Dendritic cell treated with granulocyte-macrophage colony-stimulating factor and Interleukin-4, amounts not matched to agents 40 ng/mL and 50 ng/mL, for 4 days (primary cell): ENCODE data around the gene RELN.

ENCODE experiments used
- H3K27ac Mint-ChIP-seq: one replicate; pipeline ENCODE4 v1.8.0; 2022; ENCODE audit warnings: mild to moderate bottlenecking, mixed read lengths
- H3K27me3 Mint-ChIP-seq: one replicate; pipeline ENCODE4 v1.8.0; 2022; ENCODE audit warnings: mild to moderate bottlenecking, mixed read lengths
- H3K36me3 Mint-ChIP-seq: one replicate; pipeline ENCODE4 v1.8.0; 2022; ENCODE audit warnings: low read depth, mixed read lengths
- H3K4me1 Mint-ChIP-seq: one replicate; pipeline ENCODE4 v1.8.0; 2022; ENCODE audit warnings: low read depth, mixed read lengths
- H3K4me3 Mint-ChIP-seq: one replicate; pipeline ENCODE4 v1.8.0; 2022; ENCODE audit warnings: mild to moderate bottlenecking, moderate library complexity, mixed read lengths
- H3K9me3 Mint-ChIP-seq: one replicate; pipeline ENCODE4 v1.8.0; 2022; ENCODE audit warnings: mixed read lengths
- intact Hi-C: fragments of 100-400 bp; cut with micrococcal nuclease; formaldehyde crosslinking; loops from one replicate; pipeline ENCODE4 v1.15.0; 2022

Gene RELN

DNA sequence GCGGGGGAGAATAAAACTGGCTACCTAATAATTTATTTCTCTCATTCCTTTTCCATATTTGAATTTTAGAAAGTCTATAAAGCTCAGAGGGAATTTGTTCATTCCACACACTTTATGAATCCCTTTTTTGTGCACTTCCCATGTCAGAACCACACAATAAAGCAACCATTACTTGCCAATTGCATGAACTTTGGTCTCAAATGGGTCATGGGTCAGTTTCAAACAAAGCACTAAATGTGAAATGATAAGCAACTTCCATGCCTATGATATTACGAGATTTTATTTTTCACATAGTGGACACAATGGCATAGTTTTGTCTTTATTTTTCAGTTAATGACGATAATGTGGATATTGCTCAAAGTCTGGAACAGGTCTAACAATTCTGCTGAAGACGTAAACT lies 18.6 kb upstream of the RELN start:
- intact Hi-C loops, result no loop called here
- H3K4me3 Mint-ChIP-seq, result no peak overlapping the region
- H3K36me3 Mint-ChIP-seq, result no peaks in the 10 kb centered on the region
- H3K4me1 Mint-ChIP-seq, result no peaks in the 10 kb centered on the region
- no peak overlapping the region for H3K27ac Mint-ChIP-seq
- no peaks in the 10 kb centered on the region for H3K9me3 Mint-ChIP-seq
- H3K27me3 Mint-ChIP-seq, result no peaks in the 10 kb centered on the region

DNA sequence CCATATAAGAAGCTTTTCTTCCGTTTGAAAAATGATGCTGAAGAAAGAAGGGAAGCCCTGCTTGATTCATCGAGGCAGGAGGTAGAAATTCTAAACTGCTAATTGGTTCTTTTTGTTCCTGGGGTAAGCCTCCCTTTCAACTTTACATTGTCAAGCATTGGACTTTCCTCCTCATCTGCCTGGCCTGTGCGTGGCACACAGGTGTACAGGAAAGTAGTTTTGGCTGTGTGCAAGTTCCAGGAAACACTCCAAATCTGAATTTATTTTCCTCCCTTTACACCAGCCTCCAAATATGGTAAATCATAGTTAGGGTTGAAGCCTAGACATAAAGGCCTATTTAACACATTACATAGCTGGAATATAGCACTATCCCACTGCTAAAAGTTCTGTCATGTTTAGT lies 18.2 kb upstream of the RELN start:
- no peak overlapping the region for H3K4me3 Mint-ChIP-seq
- no peaks in the 10 kb centered on the region for H3K36me3 Mint-ChIP-seq
- no peaks in the 10 kb centered on the region for H3K4me1 Mint-ChIP-seq
- H3K9me3 Mint-ChIP-seq, result no peaks in the 10 kb centered on the region
- no peak overlapping the region for H3K27ac Mint-ChIP-seq
- intact Hi-C loops, result no loop called here
- H3K27me3 Mint-ChIP-seq, result no peaks in the 10 kb centered on the region

DNA sequence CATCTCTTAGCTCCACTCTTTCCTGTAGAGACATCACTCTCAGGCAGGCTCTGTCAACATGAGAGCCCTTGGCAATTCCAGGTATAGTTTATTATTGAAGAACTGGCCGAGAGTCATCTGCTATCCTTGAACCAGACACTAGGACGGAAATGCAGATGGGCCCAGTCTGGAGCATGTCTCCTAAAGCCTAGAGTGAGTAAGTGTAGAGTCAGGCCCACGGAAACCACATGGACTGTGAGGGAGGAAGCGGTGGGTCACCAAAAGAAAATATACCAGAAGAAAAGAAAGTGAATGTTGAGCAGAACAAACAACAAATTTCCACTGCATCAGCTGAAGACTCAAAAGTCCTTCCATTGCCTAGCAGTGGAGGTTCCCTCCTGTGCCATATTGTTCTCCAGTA lies 15.7 kb upstream of the RELN start:
- H3K27me3 Mint-ChIP-seq, result no peaks in the 10 kb centered on the region
- no peaks in the 10 kb centered on the region for H3K4me1 Mint-ChIP-seq
- no peak overlapping the region for H3K27ac Mint-ChIP-seq
- H3K9me3 Mint-ChIP-seq, result no peaks in the 10 kb centered on the region
- intact Hi-C loops, result no loop called here
- H3K36me3 Mint-ChIP-seq, result no peaks in the 10 kb centered on the region
- H3K4me3 Mint-ChIP-seq, result no peak overlapping the region

DNA sequence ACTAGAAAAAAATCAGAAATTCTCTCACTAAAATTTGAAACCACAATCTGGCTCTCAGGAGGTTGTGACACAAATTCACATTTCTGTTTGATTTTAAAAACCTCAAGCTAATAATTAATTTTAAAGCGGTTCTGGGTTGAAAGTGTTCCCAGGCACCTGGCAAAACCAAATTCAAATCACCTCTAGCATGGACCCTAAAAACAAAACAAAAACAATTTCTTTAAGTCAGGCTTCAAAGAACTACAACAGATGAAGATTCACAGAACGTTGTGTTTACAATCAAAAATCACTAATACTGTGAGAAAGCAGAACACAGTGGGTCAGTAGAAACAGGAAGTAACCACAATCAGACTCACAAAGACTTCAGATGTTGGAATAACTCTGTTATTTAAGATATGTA lies 7.2 kb upstream of the RELN start:
- H3K4me1 Mint-ChIP-seq, result no peaks in the 10 kb centered on the region
- no peak overlapping the region for H3K4me3 Mint-ChIP-seq
- H3K27me3 Mint-ChIP-seq, result peaks cover 4% of the 10 kb centered on the region
- intact Hi-C loops, result no loop called here
- no peak overlapping the region for H3K27ac Mint-ChIP-seq
- H3K36me3 Mint-ChIP-seq, result no peaks in the 10 kb centered on the region
- H3K9me3 Mint-ChIP-seq, result no peaks in the 10 kb centered on the region

DNA sequence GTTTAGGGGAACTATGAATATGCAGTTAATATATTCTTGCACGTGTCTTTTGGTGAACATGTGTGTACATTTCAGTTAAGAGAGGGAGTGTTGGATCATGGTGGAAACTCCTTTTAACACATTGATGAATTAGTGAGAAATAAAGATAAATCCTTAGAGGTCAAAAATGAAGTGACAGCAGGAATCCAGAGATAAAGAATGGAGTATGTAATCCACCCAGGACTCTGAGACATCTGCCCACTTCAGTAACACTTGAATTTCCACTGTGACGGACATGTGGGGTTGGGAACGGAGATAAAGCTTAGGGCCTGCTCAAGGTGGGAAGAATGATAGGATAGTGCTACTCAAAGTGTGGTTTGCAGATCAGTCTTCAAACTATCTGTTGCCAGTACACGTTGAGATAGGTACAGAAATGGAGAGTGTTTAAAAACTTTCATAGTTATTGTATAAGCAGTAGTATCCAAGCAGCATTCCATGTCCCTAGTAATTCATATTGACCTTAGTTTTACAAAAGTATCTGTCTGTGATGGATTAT lies 6.6 kb upstream of the RELN start:
- Mint-ChIP-seq H3K4me3 (no peak overlapping the region), H3K9me3 (no peaks in the 10 kb centered on the region), H3K36me3 (no peaks in the 10 kb centered on the region), H3K27ac (no peak overlapping the region), H3K27me3 (peaks cover 5% of the 10 kb centered on the region), H3K4me1 (no peaks in the 10 kb centered on the region)
- intact Hi-C loops, result no loop called here

DNA sequence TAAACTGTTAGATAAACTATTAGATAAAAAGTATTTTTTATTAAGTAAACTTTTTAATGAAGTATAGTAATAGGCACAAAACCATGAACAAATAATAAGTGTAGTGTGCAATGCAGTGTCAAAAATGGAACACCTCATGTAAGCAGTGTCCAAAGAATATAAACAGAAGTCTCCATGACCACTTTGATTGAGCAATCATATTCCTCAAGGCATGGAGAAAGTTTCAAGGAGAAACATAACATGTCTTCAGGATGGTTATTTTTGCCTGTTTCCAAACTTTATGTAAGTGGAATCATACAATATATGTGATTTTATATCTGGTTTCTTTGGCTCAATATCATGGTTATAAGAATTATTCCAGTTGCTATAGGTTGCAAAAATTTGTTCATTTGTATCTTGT lies 6.1 kb upstream of the RELN start:
- H3K27ac Mint-ChIP-seq, result no peak overlapping the region
- H3K9me3 Mint-ChIP-seq, result no peaks in the 10 kb centered on the region
- H3K36me3 Mint-ChIP-seq, result no peaks in the 10 kb centered on the region
- no peak overlapping the region for H3K4me3 Mint-ChIP-seq
- H3K4me1 Mint-ChIP-seq, result no peaks in the 10 kb centered on the region
- intact Hi-C loops, result no loop called here
- peaks cover 8% of the 10 kb centered on the region for H3K27me3 Mint-ChIP-seq

DNA sequence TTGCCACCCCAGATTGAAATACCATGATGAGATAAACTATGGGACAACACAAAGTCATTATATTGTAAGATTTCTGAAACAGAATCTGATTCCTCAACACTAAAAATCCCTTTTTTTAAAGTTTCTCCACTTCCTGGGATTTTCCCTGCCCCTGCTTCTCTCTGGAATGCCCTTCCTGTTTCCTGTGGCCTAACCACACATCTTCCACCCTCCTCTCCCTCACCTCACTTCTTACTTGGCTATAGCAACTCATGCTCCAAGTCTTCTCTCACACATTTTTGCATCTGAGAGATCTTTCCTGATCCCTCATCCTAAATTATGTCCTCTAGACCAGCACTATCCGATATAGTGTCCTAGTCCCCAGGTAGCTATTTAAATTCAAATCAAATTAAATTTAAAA lies 4.1 kb upstream of the RELN start:
- peaks cover 25% of the 10 kb centered on the region for H3K27me3 Mint-ChIP-seq
- H3K4me3 Mint-ChIP-seq, result no peak overlapping the region
- no peak overlapping the region for H3K27ac Mint-ChIP-seq
- peaks cover 5% of the 10 kb centered on the region for H3K4me1 Mint-ChIP-seq
- intact Hi-C loops, result no loop called here
- no peaks in the 10 kb centered on the region for H3K9me3 Mint-ChIP-seq
- no peaks in the 10 kb centered on the region for H3K36me3 Mint-ChIP-seq

DNA sequence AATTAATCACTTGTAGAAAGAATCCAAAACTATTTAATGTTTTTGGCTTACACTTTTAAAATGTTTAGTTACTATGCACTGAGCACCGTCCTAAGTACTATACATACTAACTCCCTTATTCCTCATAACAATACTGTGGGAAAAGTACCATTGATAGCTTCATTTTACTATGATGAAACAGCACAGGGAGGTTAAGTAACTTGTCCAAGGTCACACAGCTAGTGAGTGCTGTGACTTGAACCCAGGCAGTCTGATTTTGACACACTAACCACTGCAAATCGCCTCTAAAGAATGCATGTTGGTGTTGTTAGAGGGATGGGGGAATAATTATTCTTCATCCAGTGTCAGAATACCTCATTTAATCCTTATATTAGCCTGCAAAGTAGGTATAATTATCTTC lies 1.9 kb upstream of the RELN start:
- Mint-ChIP-seq H3K4me1 (peaks cover 5% of the 10 kb centered on the region), H3K27me3 (peaks cover 40% of the 10 kb centered on the region), H3K27ac (no peak overlapping the region), H3K36me3 (no peaks in the 10 kb centered on the region), H3K9me3 (no peaks in the 10 kb centered on the region), H3K4me3 (no peak overlapping the region)
- intact Hi-C loops, result no loop called here

DNA sequence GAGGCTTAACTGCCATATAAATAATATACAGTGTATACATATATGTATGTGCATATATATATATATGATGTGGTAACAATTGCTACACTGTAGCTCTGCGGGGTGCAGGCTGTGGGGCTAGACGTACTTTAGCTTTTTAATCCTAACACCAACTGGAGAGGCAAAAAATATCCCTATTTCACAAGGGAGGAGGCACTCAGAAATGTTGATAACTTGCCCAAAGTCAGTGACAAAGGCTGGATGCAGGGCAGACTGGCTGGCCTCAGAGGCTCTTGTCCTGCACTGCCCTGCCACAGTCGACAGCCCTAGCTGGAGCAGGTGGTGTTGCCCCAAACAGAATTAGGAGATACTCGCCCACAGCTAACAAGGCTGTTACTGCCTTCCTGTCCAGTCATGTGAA lies 1.5 kb upstream of the RELN start:
- no peaks in the 10 kb centered on the region for H3K9me3 Mint-ChIP-seq
- intact Hi-C loops, result no loop called here
- no peaks in the 10 kb centered on the region for H3K36me3 Mint-ChIP-seq
- H3K27ac Mint-ChIP-seq, result no peak overlapping the region
- H3K4me3 Mint-ChIP-seq, result no peak overlapping the region
- peaks cover 5% of the 10 kb centered on the region for H3K4me1 Mint-ChIP-seq
- peaks cover 41% of the 10 kb centered on the region for H3K27me3 Mint-ChIP-seq

DNA sequence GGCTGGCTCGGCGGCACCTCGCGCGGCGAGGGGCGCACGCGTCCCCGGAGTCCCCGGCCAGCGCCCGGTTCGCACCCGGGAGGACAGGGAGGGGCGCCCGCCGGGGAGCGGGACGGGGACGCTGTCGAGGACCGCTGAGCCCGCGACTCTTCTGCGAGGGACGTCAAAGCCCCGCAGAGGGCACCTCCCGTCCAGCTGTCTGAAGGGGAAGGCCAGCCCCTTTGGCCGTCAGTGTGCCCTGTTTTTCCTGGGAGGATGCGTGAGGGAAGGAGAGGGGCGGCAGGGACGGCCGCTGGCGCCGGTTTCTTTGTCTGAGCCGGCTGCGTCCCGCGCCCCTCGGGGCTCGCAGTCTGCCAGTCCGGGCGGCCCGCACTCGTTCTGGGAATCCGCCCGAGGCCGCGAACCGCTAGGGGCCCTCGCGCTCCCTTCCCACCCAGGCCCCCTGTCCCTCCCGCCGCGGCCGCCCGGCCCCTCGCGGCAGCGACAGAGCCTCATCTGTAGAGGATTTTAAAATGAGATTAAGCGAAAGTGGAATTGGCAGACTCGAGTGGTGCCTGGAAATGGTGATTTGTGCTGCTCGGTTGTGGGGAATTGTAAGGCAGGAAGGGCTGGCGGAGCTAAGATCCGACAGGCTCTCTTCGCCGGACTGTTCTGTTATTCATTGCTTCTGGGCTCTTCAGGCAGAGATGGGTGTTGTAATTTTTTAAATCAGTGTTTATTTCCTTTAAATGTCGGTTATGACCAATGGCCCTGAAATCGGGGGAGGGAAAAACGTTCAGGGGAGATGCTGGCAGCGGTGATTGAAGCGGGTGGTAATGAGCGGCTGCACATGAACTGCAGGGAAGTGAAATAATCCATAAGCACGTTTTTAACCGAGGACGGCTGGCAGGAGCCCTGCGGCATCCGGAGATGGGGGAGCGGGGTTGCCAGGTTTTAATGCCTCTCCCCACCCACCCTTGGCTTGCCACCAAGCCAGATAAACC lies 618 bp upstream of the RELN start:
- intact Hi-C loops, result no loop called here
- Mint-ChIP-seq H3K36me3 (no peaks in the 10 kb centered on the region), H3K4me3 (no peak overlapping the region), H3K4me1 (peaks cover 5% of the 10 kb centered on the region), H3K27me3 (peaks cover 49% of the 10 kb centered on the region), H3K9me3 (no peaks in the 10 kb centered on the region), H3K27ac (no peak overlapping the region)

DNA sequence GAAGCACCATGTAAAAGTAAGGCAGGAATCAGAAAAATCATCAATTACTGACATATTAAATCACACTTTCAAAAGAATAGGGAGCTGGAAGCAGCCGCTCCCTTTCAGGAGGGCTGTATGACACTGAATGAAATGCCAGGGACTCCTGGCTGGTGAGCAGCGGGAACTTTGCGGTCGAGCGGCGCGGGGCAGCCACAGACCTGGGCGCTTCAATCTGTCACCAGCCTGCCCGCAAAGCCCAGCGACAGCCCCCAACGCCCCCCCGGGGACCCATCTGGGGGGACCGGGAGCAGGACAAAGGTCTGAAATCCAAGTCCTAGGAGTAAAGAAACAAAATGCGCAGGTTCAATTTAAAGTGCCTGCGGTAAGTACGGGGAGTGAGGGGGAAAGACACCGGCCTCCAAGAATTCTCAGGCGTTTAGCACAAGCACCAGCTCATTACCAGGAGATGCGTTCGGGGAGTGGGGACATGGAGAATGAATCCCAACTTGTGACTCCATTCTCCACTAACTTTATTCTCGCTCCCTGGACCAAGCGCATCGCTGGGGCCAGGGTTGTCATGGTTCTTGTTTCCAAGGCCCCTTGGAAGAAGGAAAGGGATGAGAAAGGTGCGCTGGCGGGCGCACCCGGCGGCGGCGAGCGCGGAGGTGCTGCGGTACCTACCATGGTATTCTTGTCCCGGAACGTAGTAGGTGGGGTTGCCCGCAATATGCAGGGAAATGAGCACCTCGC lies 824 bp downstream of the RELN start:
- Mint-ChIP-seq H3K27ac (no peak overlapping the region), H3K27me3 (peaks cover 49% of the 10 kb centered on the region), H3K4me1 (peaks cover 5% of the 10 kb centered on the region), H3K4me3 (no peak overlapping the region), H3K36me3 (no peaks in the 10 kb centered on the region), H3K9me3 (no peaks in the 10 kb centered on the region)
- intact Hi-C loops, result no loop called here

DNA sequence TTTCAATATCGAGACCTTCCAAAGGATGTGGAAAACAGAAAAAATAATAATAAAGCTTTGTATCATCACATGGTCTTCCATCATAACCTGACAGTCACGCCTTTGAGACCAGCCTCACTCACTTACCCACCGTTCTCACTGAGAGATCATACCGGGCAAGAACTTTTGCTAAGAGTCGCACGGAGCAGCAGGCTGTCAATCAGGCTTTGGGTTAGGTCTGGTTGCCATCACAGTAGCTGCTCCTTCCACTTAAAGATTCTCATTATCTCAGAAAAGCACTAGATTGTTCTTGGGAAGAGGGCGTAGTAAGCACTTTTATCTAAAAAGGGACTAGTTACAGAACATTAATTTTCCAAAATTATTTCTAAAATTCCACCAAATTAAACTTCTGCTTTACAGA lies 2.0 kb downstream of the RELN start:
- Mint-ChIP-seq H3K27me3 (peaks cover 47% of the 10 kb centered on the region), H3K4me1 (peaks cover 5% of the 10 kb centered on the region), H3K36me3 (no peaks in the 10 kb centered on the region), H3K9me3 (no peaks in the 10 kb centered on the region), H3K27ac (no peak overlapping the region), H3K4me3 (no peak overlapping the region)
- intact Hi-C loops, result no loop called here

DNA sequence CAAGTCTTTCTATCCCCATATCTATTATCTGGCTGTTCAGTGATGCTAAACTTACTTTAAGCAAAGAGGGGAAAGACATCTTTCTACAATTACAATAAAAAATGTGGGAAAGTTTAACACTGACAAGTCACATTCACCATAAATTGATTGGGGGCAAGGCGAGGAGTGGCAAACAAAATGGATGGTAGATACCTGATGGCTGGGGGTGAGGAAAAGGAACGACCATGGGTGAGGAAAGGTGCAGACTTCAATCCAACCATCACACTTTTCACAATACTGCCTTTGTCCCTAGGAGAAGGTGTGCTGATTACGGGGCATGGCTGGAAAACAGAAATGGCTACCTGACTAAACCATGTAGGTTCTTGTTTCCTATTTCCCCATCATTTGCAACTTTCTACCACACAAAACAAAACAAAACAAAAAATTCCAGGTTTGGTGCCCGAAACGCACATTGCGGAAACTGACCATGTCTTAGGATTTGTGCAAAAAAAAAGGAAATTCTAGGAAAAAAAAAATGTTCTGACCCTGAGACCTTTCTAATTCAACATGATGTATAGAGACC lies 3.8 kb downstream of the RELN start:
- intact Hi-C loops, result no loop called here
- Mint-ChIP-seq H3K27me3 (peaks cover 42% of the 10 kb centered on the region), H3K36me3 (no peaks in the 10 kb centered on the region), H3K4me1 (peaks cover 5% of the 10 kb centered on the region), H3K9me3 (no peaks in the 10 kb centered on the region), H3K27ac (no peak overlapping the region), H3K4me3 (no peak overlapping the region)

DNA sequence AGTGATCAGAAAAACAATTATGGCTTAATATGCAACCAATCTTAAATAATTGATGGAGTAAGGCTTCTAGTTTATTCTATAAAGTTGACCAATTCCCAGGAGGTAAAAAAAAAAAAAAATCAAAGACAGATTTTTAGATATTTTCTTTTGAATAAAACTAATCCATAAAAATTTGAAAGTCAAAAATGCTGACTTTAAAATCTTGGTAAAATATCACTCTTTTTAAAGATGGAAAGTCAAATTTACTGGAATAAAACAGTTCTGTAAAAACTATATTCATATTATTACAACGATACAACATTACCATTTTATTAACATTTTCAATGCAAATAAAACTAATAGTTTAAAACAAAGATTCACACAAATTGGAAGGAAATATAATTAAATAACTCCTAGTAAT lies 5.4 kb downstream of the RELN start:
- H3K36me3 Mint-ChIP-seq, result no peaks in the 10 kb centered on the region
- no peak overlapping the region for H3K27ac Mint-ChIP-seq
- no peaks in the 10 kb centered on the region for H3K9me3 Mint-ChIP-seq

More for the DNA sequence above, 5.4 kb downstream of the RELN start:
- Mint-ChIP-seq H3K27me3 (peaks cover 29% of the 10 kb centered on the region), H3K4me3 (no peak overlapping the region), H3K4me1 (no peaks in the 10 kb centered on the region)
- intact Hi-C loops, result no loop called here
